Ascending aorta (tissue), 2 donors: ENCODE data around the gene CACNA2D2. TPM values are rescaled to one million over a fixed set of nuclear protein-coding genes. Genes with fewer than 3 reads are reported as not detected.

ENCODE experiments used
- DNase-seq, 2 donors: peaks; one replicate each; pipeline ENCODE4 v3.0.0-alpha.2; 2019; ENCODE audit warnings: low spot score in 2 of 2
- H3K27ac ChIP-seq, 2 donors: fragments of 200-600 bp; sonication (generic); one replicate each; pipeline ENCODE4 v1.5.1; 2016 to 2017; ENCODE audit warnings: mild to moderate bottlenecking in 1 of 2
- H3K27me3 ChIP-seq: fragments of 200-600 bp; sonication (generic); one replicate; pipeline ENCODE4 v1.5.1; 2017
- H3K36me3 ChIP-seq, 2 donors: fragments of 200-600 bp; sonication (generic); one replicate each; pipeline ENCODE4 v1.5.1; 2016
- H3K4me1 ChIP-seq, 2 donors: fragments of 200-600 bp; sonication (generic); one replicate each; pipeline ENCODE4 v1.5.1; 2016 to 2017; ENCODE audit warnings: mild to moderate bottlenecking in 1 of 2
- H3K4me3 ChIP-seq, 2 donors: fragments of 200-600 bp; sonication (generic); one replicate each; pipeline ENCODE4 v1.5.1; 2016 to 2017; ENCODE audit warnings: mild to moderate bottlenecking in 1 of 2
- H3K9me3 ChIP-seq, 2 donors: fragments of 200-600 bp; sonication (generic); one replicate each; pipeline ENCODE4 v1.5.1; 2016
- CTCF ChIP-seq, 3 experiments: fragments of 200-600 bp in 2 of 3; fragments of 450-650 bp in 1 of 3; sonication (generic) in 2 of 3; IDR thresholded peaks; one replicate each; pipeline ENCODE4 v1.5.1; 2016 to 2019; ENCODE audit warnings: antibody characterized with exemption in 3 of 3, mild to moderate bottlenecking in 1 of 3, moderate library complexity in 1 of 3
- intact Hi-C: fragments of 100-400 bp; cut with DNase I; formaldehyde crosslinking; loops from one replicate; pipeline ENCODE4 v1.15.1; 2023
- total RNA-seq: library from RNA; depleted of rRNA; stranded (reverse); fragments of >200 nt; gene quantifications from one replicate; pipeline ENCODE4 v1.1.0, GENCODE V29; 2016

The CACNA2D2 gene
- total RNA-seq, 1 donor from 2014 or later, result 0.85 TPM

GRCh38 chr3:50414616-50415015 lies 88.8 kb downstream of the CACNA2D2 start:
- DNase-seq, result no peak
- TF ChIP-seq CTCF (IDR thresholded peaks at IDR 0.05), result no peak
- Histone ChIP-seq H3K27ac (no peak overlapping the region), H3K4me1 (no peaks in the 10 kb centered on the region), H3K9me3 (no peaks in the 10 kb centered on the region), H3K4me3 (no peak overlapping the region), H3K36me3 (no peaks in the 10 kb centered on the region), H3K27me3 (no peaks in the 10 kb centered on the region)
- intact Hi-C loops, result no loop called here

DNA sequence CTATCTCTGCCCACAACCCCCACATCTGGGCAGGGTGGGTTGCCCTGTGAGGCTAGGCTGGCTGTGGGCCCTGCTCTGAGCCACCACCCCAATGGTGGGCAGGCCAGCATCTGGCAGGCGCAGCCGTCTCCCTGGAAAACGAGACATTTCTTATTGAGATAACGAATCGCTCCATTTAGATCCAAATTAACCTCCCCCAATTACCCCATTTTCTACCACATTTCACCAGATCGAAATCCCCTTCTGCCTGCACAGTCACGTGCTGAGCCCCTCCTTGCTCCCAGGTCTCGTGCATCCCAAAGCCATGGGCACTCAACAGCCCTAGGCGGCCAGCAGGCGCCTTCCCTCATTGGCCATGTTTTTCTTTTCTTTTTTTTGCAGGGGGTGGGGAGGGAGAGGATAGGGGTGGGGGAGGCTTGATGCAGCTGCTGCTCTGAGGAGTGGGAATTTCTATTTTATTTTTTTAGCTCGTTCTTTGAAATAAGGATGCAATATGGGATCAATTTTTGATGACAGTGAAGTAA lies 91.1 kb downstream of the CACNA2D2 start:
- no peak for DNase-seq
- no peaks in the 10 kb centered on the region for H3K9me3 ChIP-seq
- no peaks in the 10 kb centered on the region for H3K27me3 ChIP-seq
- H3K36me3 ChIP-seq, result no peaks in the 10 kb centered on the region
- no peak overlapping the region for H3K27ac ChIP-seq
- intact Hi-C loops, result no loop called here
- no peaks in the 10 kb centered on the region for H3K4me1 ChIP-seq
- H3K4me3 ChIP-seq, result no peak overlapping the region
- TF ChIP-seq CTCF (IDR thresholded peaks at IDR 0.05), result no peak

GRCh38 chr3:50411229-50411628 lies 92.2 kb downstream of the CACNA2D2 start:
- H3K27ac ChIP-seq, result no peak overlapping the region
- no peaks in the 10 kb centered on the region for H3K4me1 ChIP-seq
- intact Hi-C loops, result no loop called here
- no peak for DNase-seq
- H3K4me3 ChIP-seq, result no peak overlapping the region
- no peaks in the 10 kb centered on the region for H3K27me3 ChIP-seq
- no peaks in the 10 kb centered on the region for H3K9me3 ChIP-seq
- no peaks in the 10 kb centered on the region for H3K36me3 ChIP-seq
- TF ChIP-seq CTCF (IDR thresholded peaks at IDR 0.05), result no peak

- Histone ChIP-seq H3K4me3 (no peak overlapping the region), H3K27me3 (no peaks in the 10 kb centered on the region), H3K4me1 (no peaks in the 10 kb centered on the region), H3K27ac (no peak overlapping the region), H3K36me3 (no peaks in the 10 kb centered on the region), H3K9me3 (no peaks in the 10 kb centered on the region)
- no peak for TF ChIP-seq CTCF (IDR thresholded peaks at IDR 0.05)
- DNase-seq, result no peak
- intact Hi-C loops, result no loop called here
These were observed 92.8 kb downstream of the CACNA2D2 start for GRCh38 chr3:50410608-50411139.

DNA sequence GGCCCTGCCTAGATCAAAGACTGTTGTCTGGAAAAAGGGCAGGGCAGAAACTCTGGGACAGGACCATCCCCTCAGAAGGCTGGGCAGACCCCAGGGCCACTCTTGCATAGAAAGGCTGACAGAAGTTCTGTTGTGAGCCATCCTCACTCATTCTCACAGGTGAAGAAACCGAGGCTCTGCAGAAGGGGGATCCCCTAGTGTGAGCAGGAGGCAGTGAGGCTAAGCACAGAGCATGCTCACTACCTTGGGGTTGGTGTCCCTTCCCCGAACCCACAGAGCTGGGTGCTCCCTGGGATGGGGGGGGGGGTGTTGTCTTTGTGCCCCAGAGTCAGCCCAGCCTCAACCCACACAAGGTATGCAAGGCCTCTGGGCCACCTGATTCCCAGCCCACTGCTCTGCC lies 93.2 kb downstream of the CACNA2D2 start:
- Histone ChIP-seq H3K4me3 (no peak overlapping the region), H3K4me1 (no peaks in the 10 kb centered on the region), H3K36me3 (no peaks in the 10 kb centered on the region), H3K27ac (no peak overlapping the region), H3K9me3 (no peaks in the 10 kb centered on the region), H3K27me3 (no peaks in the 10 kb centered on the region)
- intact Hi-C loops, result no loop called here
- no peak for DNase-seq
- TF ChIP-seq CTCF (IDR thresholded peaks at IDR 0.05), result no peak

GRCh38 chr3:50408443-50408944 lies 94.9 kb downstream of the CACNA2D2 start:
- H3K27me3 ChIP-seq, result no peaks in the 10 kb centered on the region
- no peak overlapping the region for H3K4me3 ChIP-seq
- H3K27ac ChIP-seq, result no peak overlapping the region
- no peaks in the 10 kb centered on the region for H3K36me3 ChIP-seq
- no peak for TF ChIP-seq CTCF (IDR thresholded peaks at IDR 0.05)
- no peak for DNase-seq
- no peaks in the 10 kb centered on the region for H3K9me3 ChIP-seq
- intact Hi-C loops, result no loop called here
- H3K4me1 ChIP-seq, result no peaks in the 10 kb centered on the region
